Central memory CD4-positive, alpha-beta T cell (primary cell): ENCODE data around the gene LYST.

Experiments used
- DNase-seq: peaks from one replicate; pipeline ENCODE4 v3.0.0; 2022

Gene LYST

DNA sequence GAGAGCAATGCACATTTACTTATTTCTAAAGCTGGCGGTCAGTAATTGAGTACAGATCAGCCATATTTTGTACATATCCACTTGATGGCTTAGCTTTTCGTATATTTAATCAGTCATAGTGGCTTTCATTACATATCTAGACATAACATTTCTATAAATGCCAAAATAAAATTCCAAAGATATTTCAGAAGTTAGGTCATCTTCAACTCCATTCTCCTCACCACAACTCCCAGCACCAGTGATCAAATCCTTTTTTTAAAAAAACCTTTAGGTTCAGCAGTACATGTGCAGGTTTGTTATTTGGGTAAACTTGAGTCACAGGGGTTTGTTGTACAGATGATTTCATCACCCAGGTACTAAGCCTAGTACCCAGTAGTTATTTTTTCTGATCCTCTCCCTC lies 163.2 kb downstream of the LYST start:
- DNase-seq: no peak

DNA sequence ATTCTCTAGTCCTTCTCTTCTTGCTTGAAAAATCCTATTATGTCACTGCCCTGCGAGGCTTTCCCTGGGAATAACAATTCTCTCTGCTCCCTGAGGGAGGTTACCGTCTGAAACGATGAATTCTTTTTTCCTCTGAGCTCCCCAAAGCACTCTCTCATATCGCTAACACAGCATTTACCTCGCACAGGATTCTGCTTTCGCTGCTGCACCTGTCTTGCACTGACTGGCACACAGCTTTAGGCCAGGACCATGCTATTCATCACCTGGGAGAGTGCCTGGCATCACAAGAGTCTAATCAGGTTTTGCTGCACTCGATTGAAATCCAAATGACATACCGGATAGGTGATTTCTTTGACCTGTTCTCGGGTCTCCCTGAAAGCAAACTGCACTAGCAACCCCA lies 164.3 kb downstream of the LYST start:
- no peak for DNase-seq

DNA sequence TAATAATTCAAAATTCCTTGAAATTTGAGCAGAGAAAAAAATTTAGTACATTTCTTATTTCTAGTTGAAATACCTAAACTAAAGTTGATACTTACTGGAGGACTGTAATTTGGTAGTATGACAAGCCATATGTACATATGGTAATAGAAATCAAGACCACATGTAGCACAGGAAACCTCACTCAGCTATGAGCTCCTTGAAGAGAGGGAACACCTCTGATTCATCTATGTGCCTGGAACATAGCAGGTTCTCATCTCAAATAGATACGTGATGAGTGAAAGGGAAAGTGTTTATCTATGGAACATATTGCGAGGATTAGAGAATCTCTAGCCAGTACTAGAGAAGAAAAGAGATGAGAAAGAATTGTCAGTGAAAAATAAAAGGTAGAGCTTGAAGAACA lies 169.2 kb downstream of the LYST start:
- DNase-seq: no peak

DNA sequence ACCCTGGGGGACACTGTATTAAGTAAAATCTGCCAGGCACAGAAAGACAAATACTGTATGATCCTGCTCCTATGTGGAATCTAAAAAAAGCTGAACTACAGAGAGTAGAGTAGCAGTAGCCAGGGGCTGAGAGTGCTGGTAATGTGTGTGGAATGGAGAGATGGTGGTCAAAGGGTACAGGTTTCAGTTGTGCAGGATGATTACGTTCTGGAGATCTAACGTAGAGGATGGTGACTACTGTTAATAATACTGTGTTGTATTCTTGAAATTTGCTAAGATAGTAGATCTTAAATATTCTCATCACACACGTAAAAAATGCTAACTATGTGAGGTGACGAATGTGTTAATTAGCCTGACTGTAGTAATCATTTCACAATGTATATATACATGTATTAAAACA lies 177.3 kb downstream of the LYST start:
- no peak for DNase-seq

DNA sequence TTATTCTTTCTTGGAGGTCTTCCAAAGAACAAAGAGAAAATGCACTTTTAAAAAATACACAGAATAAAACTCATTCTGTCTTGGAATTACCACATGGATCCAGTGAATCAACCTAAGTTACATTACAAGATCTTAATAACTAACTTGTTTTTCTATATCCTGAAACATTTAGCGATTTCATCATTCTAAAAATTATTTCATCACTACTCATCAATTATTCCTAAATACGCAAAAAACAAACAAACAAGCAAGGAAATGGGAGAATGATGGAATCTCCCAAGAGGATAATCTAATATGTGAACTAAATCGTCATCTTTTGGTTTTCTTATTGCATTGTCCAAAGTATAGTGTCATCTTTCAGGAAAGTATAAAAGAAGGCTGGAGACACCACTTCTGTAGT lies 178.6 kb downstream of the LYST start:
- DNase-seq: no peak

DNA sequence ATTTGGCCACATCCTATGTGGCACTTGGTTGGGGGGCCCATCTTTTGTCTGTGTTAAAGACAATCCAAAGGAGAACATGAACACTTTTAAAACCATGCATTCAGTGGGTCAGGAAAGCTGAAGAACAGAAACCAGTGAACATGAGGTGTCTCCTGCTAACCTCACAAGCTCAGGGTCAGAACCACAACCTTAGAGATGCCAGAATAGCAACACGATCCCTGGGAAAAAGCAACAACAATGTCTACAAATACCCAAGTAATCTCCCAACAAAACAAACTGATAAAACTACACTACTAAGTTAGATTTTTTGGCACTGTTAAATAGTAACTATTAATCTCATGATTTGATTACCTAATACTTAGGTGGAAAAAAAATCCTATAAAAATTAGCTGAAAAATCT lies 183.1 kb downstream of the LYST start:
- DNase-seq: no peak

DNA sequence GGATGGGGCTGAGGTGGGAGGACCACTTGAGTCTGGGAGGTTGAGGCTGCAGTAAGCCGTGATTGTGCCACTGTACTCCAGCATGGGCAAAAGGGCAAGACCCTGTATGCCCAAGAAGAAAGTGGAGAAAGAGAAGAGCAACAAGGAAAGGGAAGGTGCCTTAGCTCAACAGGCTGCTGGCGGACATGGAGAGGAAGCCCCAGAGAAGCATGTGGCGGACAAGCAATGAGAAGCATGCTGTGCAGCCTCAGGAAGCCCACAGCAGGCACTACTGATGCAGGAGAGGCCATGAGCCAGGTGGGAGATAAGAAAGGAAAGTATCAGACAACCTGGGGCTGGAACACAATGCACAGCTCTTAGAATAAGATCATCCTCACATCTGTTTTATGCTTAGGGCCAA lies 184.5 kb downstream of the LYST start:
- no peak for DNase-seq

DNA sequence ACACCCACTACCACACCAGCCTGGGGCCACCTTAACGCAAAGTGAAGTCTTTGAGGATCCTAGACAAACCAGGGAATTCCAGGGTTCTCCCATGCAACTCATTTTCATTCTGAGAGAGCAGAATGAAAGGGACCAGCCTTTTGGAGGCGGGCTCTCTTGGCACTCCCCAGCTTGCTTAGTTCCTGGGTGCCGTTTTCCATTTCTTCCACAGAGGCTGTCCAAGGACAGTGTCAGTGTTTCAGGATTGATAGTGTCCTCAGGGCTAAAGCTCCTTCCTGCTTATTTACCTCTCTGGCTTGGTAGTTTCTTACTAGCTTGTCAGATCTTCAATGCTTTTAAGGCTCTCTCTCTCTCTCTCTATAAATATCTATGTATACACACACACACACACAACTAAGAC lies 187.1 kb downstream of the LYST start:
- no peak for DNase-seq

DNA sequence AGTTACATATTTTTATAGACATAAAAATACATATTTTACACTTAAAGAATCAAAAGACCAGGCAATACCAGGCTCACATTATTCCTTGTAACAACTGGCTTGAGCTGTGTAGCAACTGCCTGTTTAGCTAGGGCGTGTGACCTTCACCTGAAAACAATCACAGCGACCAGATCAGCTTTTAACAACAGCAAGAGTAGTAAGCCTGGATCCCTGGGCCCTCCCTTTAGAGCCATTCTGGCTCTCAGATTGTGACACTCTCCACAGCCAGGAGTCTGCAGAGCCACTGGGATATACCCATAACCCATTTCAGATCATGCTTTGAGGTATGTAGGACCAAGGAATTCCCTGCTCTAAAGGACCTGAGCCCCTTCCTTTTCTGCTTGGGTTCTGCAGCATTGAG lies 187.7 kb downstream of the LYST start:
- no peak for DNase-seq

DNA sequence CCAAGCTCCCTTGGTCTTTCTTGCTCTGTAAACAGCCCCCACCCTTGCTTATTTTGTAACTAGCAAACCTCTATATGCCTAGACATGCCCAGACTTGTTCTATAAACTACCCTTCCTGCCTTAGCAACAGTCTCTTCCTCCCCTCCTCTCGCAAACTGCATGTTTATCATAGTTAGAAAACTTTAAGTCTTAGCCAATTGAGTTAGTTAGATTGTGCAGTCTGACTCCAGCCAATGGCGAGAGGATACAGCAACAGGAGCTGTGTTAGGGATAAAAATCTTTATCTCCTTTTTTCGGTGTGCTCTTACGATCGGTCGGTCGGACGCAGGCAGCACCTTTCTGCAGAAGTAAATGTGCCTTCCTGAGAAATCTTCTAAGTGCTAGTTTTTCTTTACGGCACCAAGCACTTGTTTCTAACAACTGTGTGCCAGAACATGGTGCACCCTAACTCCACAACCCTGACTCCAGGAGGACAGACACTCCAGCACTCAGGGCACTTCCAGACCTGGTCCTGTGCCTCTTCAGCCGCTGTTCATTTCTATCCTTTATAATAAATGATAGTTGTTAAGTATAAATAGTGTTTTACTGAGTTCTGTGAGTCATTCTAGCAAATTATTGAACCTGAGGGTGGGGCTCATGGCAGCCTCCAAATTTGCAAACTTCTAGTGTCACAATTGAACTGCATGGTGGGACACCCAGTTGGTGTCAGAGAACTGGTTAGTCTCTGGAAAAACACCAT lies 191.4 kb downstream of the LYST start:
- DNase-seq: no peak

DNA sequence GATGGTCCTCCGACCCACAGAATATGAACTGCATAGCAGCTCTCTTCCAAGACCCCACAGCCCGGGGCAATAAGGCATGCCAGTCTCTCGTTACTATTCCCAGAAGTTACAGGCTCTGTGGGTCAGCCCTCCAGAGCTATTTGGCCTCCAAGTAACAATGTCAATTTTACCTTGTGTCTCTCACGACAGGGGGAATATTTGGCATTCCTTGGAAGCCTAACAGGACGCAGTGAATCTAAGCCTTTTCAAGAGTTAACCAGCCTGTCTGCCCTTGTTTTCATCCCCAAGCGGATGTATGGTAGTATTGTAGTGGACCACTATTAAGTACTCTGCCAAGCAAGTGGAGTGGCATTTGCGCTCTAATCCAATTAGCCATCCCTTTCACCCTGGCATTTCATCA lies 192.7 kb downstream of the LYST start:
- DNase-seq: no peak

DNA sequence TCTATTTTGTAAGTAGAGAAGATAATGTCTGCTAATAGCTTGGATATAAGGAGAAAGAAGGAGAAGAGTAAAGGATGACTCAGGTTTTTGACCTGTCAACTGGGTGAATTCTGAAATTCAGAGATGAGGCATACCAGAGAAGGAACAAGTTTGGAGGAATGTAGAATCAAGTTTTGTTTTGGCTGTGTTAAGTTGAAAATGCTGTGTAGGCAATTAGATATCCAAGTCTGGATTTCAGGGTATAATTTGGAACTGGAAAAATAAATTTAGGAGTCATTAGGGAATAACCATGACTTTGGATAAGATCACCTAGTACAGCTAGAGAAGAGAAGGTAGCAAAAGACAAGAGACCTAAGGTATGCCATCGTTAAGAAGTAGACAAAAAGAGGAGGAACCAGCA lies 194.7 kb downstream of the LYST start:
- no peak for DNase-seq

DNA sequence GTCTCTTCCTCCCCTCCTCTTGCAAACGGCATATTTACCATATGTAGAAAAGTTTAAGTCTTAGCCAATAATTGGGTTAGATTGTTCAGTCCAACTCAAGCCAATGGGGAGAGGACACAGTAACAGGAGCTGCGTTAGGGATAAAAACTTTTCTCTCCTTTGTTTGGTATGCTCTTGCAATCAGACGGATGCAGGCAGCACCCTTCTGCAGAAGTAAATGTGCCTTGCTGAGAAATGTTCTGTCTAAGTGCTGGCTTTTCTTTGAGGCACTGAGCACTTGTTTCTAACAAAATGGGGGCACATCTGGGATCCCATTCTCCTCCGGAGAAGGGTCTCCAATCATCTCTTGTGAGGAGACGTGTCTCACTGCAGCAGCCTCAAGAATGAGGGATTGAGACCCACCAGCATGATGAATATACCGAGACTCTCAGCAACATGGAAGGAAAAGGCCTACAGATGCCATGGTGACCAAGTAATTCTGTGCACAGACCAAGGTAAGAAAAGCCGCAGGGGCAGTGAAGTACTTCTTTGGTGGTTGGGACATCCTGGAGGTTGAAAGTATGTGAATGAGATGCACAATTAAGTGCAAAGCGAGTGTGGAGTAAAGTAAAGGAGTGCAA lies 196.4 kb downstream of the LYST start:
- DNase-seq: no peak

DNA sequence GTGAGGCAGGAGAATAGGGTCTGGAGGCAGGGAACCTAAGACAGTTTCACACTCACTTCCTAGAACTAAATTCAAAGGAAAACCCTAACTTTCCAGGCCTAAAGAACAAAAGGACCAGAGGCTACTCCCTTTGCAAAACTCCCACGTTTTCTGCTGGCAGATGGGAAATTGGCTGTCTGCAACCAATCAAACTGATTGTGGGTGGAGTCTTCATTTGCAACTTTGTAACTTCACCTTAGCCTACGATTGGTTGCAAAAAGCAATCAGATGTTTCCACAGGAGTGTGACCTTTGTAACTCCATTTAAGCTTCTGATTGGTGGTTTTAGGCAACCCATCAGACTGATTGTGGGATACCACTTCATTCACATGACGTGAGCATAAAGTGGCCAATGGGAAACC lies 197.4 kb downstream of the LYST start:
- no peak for DNase-seq

DNA sequence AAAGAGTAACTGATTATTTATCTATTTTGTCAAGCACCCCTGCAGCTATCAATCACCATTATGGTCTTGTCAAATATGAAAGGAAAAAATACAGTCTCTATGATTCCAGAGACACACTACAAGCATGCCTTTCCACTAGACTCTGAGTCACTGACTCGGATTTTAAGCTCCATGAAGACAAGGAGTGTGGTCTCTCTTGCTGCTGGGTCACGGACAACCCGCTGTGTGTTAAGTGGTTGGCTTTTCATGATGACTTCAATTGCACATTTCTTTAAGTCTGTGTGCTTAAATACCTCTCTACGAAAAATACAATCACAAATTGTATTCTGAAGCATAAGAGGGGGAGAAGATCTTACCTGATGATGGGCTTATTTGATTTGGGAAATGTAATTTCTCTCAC lies 203.1 kb downstream of the LYST start:
- no peak for DNase-seq

DNA sequence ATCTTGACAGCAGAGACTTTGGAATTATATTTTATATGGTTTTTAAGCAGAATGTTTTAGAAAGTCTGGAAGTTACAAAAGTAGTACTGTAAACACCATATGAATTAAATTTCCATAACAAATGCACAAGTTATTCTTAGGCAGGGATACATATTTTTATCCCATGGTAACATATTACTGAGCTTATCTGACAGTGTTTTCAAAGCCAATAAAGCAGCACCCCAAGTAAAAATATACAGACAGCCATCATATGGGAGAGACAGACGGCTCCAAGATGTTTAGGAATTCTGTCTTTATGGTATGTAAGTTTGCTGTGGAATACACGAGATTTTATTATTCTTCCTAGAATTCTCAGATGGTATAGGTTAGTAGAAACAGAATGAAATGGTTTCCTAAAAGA lies 205.1 kb downstream of the LYST start:
- no peak for DNase-seq

DNA sequence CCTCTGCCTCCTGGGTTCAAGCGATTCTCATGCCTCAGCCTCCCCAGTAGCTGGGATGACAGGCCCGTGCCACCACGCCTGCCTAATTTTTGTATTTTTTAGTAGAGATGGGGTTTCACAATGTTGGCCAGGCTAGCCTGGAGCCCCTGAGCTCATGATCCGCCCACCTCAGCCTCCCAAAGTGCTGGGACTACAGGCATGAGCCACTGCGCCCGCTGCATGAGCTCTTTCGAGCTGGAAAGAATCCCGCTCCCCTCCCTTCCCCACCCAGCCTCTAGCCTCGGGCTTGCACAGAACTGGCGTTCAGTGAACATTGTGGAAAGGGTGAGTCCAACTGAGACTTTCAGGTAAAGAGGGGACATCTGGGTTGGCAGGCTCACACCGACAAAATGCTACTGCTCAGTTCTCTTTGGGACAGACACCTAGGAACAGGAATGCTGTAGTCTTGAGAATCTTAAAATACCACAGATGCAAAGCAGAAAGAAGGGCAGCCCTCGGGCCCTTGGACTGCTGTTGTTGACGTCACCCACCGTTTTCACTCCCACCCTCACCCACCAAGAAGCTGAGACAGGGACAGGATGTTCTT lies 207.4 kb downstream of the LYST start:
- DNase-seq: no peak

DNA sequence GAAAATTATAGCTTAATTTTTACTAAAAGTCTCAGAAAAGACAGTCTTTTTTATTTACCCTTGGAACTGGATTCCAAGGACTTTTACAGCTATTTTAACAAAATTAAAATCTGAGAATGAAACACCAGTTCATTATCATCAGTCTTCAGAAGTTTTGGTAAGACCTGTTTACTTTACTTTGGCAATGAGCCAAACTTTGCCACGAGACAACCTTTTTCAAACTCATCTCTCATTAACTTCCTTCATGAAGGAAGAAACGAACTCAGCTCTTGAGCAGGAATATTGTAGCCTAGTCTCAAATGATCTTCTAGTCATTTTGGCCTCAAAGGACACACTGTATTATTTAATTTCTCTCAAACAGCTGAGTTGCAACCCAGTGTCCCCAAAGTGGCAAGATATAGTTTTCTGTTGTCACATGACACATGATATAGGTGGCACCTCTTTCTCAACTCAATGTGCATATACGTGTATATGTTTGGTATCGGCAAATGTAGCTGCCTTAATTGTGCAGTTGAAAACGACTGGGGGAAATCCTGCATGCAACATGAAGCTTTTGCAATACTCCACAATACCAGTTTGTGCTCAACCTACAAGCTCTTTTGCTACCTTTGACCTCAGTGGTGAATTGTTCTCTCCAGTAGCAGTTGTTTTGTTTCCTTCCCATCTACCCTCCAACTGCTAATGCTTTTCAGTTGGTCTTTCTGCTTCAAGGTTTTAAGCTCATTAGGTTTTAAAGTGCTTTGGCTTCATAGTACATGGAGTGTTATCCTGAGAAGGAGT lies 208.8 kb downstream of the LYST start:
- no peak for DNase-seq

DNA sequence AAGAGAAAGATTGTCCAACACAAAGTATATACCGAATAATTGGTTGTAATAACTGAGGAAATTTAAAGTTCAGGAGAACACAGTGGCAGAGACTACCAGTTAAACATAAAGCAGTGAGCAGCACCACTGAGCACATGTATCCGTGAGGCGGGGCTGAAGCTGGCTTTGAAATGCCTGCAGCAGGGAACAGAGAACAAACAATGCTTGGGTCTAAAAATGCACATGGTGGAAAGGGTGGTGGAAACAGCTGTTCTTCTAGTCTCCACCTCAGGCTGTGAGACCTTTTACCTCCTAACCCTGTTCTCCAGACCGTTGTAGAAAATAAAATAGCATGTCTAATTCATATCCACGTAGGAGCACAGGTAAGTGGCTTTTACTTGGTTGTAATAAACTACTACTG lies 209.4 kb downstream of the LYST start:
- DNase-seq: no peak

DNA sequence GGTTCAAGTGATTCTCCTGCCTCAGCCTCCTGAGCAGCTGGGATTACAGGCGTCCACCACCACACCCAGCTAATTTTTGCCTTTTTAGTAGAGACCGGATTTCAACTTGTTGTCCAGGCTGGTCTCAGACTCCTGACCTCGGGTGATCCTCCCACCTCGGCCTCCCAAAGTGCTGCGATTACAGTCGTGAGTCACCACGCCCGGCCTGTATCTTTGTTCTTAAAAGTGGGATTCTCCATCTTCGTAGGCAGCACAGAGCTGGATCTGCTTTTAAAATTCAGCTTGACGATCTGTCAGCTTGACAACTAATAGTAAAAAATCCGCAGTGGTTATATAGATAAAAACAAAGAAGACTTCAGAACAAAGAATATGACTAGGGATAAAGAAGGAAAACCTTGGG lies 214.3 kb downstream of the LYST start:
- no peak for DNase-seq

DNA sequence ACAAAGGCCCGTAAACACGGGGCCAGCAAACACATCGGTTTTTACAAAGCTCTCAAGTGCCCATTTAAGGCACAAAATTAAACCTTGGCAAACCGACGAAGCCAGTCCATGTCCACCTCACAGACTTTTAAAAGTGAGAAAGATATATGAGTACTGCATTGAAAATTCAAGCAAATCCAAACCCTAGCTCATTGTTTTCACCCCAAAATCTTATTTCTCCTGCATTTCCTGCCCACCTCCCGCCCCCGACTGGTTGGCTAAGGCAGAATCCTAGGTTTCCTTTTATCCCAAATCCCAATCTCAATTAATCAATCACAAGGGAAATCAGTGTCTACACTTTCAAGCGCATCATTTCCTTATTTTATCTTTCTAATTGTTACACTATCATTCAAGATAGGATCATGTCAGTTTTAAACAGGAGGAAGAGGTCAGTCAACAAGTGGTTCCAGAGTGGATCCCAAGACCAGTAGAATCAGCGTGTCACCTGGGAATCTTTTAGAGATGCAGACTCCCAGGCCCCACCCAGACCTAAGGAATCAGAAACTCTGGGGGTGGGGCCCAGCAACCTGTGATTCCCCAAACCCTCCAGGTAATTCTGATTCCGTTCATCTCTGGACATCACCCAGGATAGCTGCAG lies 215.4 kb downstream of the LYST start:
- DNase-seq: no peak

DNA sequence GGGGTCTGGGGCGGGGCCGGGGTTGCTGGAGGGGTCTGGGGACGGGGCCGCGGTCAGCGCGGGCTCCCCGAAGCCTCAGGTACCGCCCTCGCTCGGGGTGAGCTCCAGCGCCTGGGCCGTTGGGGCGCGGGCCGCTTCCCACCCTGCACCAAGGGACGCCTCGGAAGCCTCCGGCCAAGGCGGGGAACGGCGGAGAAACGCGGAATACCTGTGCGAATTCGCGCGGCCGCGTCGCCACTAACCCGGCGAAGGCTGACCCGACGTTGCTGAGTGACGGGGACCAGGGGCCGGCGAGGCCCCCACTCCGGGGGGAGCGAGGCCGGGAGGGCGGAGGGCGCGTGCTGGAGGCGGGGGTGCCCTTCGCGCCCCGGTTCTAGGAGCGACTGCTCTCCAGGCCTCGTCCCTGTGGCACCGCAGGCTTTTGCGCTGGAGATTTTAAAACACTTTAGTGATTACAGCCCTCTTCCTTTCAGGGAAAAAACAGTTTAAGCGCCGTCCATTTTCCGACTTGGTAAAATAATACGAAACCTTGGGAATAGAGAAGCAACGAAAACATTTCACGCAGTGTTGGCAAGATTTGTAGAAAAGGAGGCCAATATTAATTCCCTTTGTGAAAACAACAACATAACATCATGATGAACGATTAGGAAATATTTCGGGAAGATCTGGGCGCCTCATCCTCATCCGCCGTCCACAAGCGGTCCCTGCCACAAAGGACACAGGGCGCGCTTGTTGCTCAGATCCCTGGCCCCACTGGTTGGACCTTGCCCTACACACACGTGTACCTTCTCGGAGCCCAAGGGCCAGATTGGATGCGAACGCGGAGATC lies 216.2 kb downstream of the LYST start:
- no peak for DNase-seq
